IPS DF 19.7 (cell line): Measurements from ENCODE around the gene SERPING1.

Experiments used
- DNase-seq: peaks from one replicate; pipeline ENCODE4 v3.0.0-alpha.2; 2013; ENCODE audit warnings: low read depth, low spot score

Gene SERPING1

DNA sequence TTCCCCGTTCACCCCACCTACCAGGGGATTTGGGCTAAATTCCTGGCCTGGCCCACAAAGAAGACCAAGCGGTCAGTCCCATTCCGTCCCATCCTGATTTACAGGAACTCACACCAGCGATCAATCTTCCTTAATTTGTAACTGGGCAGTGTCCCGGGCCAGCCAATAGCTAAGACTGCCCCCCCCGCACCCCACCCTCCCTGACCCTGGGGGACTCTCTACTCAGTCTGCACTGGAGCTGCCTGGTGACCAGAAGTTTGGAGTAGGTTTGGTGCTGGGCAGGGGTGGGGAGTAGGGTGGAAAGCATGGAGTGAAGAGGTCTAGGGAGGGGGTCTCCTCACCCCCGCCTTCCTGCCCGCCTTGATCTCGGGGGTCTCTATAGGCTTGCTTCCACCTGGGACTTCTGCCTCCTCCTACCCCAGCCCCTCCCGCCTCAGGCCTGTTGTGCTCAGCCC, at the start of gene SERPING1:
TSS of gene SERPING1 (plus strand) at position 225 of the 455 bp plus-strand sequence. CDS start 586 bp downstream, outside the sequence.
- DNase-seq, result no peak

DNA sequence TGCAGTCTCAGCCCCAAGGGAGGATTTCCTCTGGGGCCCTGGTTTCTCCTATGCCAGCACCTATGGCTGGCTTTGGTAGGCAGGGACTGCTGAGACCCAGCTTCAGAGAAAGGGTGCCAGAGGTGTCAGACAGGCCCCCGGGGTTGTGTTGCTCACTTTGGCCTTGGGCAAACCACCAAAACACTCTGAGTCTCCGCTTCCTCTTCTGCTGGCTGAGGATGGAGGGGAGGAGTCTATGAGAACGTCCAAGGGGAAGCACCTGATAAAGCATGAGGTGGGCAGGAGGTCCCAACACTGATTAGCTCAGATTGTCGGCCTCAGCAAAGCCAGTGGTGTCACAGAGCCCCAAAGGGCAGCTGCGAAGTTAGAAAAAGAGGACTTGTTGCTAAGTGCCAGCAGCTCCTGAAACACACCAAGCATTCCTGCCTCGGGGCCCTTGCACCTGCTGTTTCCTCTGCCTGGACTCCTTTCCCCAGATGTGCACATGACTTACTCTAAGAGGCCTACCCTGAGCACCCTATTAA, 49.6 kb upstream of the SERPING1 start:
- DNase-seq, result no peak

DNA sequence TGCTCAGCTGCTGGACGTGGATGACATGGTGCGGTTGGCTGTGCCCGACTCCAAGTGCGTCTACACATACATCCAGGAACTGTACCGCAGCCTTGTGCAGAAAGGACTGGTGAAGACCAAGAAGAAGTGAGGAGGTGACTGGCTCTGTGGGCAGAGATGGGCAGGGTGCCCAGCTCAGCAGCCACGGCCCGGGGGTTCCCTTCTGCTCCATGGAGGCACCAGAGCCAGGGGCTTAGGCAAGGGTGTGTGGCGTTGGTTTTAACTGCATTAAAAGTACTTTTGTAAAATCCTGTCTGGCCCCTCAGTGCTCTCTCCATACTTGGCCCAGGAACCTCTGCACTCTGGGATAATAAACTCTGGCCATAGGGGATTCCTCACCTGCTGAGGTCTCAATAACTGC, 47.5 kb upstream of the SERPING1 start:
- DNase-seq, result no peak

DNA sequence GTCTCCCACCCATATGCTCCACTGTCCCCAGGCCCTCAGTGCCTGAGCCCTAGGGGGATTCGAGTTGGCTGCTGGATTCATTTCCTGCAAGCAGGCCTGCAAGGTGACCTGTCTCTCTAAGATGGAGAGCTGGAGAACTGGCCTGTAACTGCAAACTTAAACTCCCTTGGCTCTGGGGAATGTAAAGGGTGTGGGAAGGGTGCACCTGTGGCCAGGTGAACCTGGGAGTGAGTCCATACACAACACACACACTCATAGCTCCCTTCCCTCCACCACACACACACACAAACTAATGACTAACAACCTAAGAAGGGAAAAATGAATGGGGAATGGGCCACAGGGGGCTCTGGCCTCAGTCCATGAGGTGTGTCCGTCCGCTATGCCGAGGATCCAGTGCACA, 45.5 kb upstream of the SERPING1 start:
- DNase-seq, result no peak

DNA sequence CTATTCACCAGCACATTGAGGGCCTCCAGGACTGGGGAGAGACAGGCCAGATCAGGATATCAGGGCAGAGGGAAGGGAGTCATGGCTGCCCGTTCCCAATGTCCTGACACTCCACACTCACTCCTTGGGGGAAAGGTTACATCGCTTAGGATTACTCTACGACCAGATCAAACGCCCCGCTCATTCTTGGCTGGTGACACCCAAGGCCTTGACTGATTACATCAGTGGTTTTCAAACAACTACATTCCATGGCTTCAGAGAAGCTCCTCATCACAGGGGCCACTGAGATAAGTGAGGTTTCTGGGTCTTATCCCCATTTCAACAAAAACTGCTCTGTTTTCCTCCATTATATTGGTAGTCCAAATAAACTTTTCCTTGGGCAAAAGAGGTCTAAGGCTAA, 45.0 kb upstream of the SERPING1 start:
- DNase-seq, result no peak

DNA sequence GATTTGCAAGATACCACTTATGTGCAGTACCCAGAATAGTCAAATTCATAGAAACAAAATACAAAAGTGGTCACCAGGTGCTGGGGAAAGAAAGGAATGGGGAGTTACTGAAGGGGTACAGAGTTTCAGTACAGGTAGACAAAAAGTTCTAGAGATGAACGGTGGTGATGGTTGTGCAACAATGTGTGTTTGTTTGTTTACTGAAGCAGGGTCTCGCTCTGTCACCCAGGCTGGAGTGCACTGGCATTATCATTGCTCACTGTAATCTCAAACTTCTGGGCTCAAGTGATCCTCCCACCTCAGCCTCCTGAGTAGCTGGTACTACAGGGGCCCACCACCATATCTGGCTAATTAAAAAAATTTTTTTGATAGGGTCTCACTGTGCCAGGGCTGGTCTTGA, 42.1 kb upstream of the SERPING1 start:
- no peak for DNase-seq

DNA sequence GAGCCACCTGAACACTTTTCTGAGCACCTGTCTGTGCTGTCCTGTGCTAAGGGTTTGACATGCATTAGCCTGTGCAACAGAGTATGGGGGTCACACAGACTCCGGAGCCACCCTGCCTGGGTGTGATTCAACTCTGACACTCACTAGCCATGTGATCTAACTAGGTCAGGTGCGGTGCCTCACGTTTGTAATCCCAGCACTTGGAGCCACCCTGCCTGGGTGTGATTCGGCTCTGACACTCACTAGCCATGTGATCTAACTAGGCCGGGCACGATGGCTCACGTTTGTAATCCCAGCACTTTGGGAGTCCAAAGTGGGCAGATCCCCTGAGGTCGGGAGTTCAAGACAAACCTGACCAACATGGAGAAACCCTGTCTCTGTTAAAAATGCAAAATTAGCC, 41.4 kb upstream of the SERPING1 start:
- DNase-seq, result no peak

DNA sequence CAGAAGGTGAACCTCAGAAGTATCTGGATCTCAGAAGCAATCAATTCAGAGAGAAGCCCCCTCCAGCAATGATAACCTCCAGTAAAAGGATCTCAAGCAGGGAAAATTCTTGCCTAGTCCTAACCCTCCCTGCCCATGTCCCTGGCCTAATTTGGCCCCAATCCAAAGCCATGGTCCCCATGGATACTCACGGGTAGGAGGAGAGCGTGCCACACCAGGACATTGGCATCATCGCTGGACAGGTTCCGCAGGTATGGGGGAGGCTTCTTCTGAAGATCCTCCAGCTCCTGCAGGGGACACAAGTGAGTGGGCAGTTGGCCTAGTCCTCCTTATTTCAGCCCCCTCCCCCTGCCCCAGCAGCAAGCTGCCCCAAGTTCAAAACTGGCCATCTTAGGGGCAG, 37.3 kb upstream of the SERPING1 start:
- DNase-seq, result no peak

DNA sequence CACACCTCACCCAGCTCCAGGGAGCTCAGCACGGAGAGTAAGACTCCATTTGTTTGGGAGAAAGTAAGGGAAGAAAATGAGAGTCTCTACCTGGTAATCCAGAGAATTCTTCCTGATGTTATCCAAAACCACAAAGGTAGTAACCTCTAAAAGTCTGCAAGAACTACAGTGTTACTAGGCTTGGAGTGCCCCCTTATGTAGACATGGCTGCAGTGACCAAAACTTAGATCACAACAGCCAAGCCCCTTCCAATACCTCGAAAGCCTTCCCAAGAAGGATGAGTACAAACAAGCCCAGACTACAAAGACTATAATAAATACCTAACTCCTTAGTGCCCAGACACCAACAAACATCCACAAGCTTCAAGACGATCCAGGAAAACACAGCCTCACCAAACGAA, 34.9 kb upstream of the SERPING1 start:
- no peak for DNase-seq

DNA sequence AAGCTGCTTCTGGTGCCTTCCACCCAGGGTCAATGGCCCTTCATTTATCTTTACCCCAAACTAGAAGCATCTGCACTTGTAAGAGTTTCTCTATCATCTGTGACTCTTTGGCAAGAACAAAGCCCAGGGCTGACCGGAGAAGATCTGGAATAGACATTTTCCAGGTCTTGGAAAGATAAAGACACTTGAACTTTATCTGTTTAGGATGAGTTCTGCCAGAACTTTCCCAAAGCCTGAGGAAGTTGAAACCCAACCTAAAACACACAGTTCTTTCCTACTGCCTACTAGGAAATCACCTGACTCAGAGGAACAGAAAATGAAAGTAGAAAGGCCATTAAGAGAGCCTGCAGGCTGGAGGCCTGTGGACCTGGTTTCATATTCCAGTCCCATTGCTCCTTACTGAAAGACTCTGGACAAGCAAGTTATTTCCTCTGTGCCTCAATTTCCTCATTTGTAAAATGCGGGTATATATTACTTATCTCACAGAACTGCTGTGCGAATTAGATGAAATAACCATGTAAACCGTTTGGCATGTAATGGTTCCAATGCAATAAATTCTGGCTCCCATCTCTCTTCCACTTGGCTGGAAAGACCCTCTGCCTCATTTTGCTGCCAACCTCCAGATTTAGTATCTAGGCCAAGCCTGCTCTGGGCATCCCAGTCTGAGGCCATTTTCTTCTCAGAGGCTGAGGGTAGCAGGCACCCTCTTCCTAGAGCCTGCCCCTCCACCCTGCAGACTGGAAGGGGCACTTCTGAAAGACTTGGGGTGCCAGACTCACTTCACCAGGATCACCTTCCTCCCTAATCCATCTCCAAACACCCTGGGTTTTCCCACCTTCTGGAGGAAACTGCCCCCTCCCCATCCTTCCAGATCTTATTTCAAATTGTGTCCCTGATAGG, 31.2 kb upstream of the SERPING1 start:
- DNase-seq, result no peak

DNA sequence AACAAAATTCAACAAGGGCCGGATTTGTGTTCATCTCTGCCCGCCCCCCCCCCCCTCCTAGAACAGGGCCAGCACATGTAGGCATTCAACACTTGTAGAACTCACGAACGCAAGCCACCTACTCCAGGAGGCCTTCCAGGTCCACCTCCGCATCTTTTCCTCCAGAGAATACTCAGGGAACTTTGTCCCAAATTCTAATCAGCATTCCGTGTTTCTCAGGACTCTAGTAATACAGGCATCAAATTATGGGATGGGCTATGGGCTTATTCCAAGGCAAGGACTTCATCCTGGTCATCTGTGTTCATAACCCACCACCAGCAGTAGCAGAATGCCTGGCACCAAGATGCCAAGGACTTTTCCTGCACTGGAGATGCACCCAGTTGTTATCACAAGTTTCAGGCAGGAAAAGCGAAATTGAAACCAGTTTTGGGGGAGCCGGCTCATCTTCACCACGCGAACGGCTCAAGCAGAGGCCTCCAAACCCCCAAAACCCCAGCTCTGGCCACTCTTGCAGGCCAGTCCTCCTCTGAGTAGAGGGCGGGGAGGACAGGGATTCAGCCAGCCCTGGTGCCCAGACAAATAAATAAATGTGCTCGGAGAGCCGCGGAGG, 30.5 kb upstream of the SERPING1 start:
- no peak for DNase-seq

DNA sequence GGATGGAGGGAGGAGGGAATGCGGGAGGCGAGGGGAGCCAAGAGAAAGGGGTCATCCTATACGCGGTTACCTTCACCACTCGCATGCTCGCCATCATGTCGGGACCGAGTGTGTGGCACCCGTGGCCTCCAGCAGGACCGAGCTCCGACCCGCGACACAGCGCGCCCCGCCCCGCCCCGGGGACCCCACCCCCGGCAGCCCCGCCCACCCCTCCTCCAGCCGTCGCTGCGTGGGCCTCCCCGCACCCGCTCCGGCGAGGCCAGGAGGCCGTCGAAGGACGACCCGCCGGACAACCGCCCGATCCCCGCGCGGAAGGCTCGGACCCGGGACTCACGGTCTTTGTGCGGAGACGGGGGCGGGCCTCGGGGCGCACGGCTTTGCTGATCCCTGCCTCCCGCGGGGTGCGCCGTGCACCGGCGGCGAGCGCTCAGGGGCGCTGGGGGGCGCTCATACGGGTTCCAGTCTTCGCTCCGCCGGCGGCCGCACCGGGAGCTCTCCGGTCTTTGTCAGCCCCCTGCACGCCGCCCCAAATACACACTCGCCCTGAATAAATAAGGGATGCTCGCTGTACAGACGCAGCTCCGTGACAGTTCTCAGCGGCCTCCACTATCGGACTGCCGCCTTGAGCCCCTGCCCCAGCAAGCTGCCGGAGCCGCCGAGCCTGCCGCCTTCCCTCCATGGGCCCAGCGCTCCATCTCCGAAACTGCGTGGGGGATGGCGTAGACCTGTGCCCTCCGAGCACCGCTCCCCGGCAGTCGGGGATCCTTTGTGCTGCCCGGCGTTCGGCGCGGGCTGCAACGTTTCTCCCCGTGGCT, 29.8 kb upstream of the SERPING1 start, which contains the start of gene UBE2L6:
TSS of gene UBE2L6 (minus strand) at position 158 of the 815 bp plus-strand sequence. CDS start at position 97, 61 bp downstream.
- DNase-seq, result peak; percentile 56

DNA sequence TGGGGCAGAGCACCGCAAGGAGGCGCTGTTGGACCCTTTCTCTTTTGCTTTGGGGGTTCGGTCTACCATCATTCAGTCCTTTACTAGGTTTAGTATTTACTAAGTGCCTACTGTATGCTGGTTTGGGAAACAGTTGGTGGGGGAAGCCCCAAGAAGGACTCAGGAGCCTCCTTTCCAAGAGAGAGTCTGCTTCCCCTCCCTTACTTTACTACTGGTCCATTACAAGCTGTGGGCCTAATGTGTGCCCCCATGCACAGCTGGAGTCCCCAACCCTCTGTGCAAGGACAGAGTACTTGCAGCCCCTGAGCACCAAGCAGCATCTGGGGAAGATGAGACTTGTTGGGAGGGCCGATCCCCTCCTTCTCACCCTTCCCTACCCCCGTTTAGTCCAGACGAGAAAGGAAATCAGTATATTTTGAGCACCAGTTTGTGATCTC, 29.1 kb upstream of the SERPING1 start:
- no peak for DNase-seq

DNA sequence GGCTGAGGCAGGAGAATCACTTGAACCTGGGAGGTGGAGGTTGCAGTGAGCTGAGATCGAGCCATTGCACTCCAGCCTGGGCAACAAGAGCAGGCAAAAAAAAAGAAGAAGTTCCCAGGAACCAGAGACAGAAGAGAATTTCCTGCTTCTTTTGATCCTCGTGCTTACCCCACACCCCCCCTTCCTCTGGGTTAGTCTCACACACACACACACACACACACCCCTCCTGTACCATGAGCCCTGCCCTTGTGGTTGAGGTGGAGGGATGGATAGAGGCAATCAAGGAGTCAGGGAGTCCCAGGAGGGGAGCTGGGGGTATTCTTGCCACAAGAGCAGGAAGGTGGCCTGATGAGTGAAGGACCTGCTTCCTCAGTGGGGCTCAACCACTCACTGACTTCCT, 25.9 kb upstream of the SERPING1 start:
- no peak for DNase-seq

DNA sequence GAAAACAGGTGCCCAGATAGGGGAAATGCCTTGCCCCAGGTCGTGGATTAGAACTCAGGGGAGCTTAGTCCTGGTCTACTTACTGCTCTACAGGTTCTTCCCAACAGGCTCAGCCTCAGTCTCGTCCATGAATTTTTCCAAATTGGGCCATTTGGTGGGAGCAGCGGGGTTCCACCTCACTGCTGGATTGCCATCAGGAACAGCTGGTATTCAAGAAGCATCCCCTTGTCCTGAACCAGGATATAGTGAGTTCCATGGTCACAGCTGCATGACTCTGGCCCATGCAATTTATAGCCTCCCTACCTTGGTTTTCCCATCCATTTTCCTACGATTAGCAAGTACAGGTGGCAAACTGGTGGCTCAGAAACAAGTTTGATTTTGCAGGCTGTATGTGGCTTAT, 23.4 kb upstream of the SERPING1 start:
- DNase-seq, result no peak

DNA sequence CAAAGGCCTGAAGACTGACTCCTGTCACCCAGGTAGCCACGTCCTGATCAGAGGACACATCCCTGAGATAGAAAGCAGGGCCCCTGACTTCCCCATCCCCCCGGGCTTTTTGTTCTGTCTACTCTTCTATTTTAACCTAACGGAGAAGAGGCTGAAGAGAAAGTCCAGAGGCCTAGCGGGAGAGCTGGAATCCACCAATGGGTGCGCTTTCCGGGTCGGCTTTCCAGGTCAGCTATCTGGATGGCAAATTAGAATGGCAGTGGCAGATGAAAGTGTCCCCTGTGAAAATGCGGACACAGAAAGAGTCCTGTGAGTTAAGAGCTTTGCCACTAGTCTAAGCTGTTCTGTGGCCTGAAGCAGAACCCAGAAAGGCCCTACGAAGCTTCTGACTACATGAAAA, 13.1 kb upstream of the SERPING1 start:
- DNase-seq, result no peak

DNA sequence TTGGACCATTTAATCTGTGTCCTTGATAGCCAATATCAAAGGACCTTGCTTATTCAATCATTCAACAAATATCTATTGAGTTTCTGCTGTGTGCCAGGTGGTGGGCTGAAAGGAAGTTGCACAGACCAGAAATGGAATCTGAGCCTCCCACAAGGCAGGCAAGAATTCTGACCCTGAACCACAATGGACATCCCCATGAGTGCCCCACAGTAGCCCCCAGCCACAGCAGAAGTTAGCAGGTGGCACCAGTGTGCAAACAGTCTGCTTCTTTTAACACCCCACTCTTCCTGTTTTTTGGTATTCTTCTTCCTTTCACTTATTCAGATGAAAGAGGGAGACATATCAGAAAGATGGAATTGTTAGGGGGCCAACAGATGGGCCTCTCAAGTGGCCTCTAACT, 12.2 kb upstream of the SERPING1 start:
- DNase-seq, result no peak

DNA sequence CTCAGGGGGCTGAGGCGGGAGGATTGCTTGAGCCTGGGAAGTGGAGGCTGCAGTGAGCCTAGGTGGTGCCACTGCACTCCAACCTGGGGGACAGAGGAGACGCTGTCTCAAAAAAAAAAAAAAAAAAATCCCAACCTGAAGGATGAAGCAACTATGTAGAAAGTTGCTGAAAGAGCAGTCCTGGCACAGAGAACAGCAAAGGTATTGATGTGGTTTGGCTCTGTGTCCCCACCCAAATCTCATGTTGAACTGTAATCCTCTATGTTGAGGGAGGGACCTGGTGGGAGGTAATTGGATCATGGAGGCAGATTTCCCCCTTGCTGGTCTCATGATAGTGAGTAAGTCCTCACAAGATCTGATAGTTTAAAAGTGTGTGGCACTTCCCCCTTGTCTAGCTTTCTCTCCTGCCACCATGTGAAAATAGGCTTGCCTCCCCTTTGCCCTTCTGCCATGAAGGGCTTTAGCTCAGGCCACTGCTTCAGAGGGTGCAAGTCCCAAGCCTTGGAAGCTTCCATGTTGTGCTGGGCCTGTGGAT, 10.7 kb upstream of the SERPING1 start:
- no peak for DNase-seq

DNA sequence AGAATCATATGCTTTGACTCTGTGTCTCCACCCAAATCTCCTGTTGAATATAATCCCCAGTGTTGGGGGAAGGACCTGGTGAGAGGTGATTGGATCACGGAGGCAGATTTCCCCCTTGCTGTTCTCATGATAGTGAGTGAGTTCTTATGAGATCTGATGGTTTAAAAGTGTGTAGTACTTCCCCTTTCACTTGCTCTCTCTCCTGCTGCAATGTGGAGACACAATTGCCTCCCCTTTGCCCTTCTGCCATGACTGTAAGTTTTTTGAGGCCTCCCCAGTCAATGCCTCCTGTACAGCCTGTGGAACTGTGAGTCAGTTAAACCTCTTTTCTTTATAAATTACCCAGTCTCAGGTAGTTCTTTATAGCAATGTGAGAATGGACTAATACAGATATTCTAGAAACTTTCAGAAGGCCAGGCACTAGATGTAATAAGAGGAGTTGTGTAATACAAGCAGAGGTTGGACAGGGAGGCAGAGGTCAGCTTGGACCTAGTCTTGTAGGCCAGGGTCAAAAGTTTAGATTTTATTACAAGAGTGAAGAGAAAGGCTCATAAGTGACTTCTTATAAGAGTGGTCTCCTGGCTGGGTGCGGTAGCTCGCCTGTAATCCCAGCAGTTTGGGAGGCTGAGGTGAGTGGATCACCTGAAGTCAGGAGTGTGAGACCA, 9.3 kb upstream of the SERPING1 start:
- no peak for DNase-seq

DNA sequence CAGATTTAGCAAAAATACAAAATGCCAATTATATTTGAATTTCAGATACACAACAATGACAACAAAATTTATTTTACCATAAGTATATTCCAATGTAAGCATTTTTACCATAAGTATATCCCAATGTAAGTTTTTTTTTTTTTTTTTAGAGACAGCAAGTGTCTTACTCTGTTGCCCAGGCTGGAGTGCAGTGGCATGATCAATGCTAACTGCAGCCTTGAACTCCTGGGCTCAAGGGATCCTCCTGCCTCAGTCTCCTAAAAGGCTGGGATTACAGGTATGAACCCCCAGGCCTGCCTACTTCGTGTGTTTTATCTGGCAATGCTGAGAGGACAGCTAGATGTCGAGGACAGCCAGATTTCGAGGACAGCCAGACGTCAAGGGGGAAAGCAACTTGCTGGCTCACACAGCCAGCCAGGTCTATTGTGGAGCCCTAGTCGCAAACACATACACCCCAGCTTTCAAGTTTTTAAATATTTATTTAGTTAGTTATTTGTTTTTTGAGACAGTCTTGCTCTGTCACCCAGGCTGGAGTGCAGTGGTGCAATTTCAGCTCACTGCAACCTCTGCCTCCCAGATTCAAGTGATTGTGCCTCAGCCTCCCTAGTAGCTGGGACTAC, 1.1 kb upstream of the SERPING1 start:
- DNase-seq, result no peak
